Karpas-422 (cell line): ENCODE results near the gene PDAP1. TPM values are rescaled to one million over a fixed set of nuclear protein-coding genes. Genes with fewer than 3 reads are reported as not detected.
A peak's percentile ranks its signal among the peaks of the same experiment; 100 is the strongest.
"Not testable (repeated sequence)": the region's sequence is repeated elsewhere in the genome, so short reads cannot be mapped to it uniquely, and the experiment has no call there.

Source experiments
- DNase-seq: peaks from one replicate; pipeline ENCODE4 v3.0.0-alpha.2; 2015
- H2AFZ ChIP-seq: fragments of 200-600 bp; sonication (generic); 2 replicates; pipeline ENCODE4 v1.6.1; 2014; ENCODE audit warnings: antibody characterized with exemption, low read length, mixed read lengths
- H3K27ac ChIP-seq: fragments of 200-600 bp; sonication (generic); 2 replicates; pipeline ENCODE4 v1.5.1; 2014; ENCODE audit warnings: mild to moderate bottlenecking, low read length, moderate library complexity
- H3K27me3 ChIP-seq: fragments of 200-600 bp; sonication (generic); 2 replicates; pipeline ENCODE4 v1.6.1; 2014; ENCODE audit warnings: low read length, mixed read lengths
- H3K36me3 ChIP-seq: fragments of 200-600 bp; sonication (generic); 2 replicates; pipeline ENCODE4 v1.6.1; 2014; ENCODE audit warnings: low read length, mixed read lengths; ENCODE audit not compliant: insufficient read depth
- H3K4me1 ChIP-seq: fragments of 200-600 bp; sonication (generic); 2 replicates; pipeline ENCODE4 v1.6.1; 2014; ENCODE audit warnings: mild to moderate bottlenecking, low read length, mixed read lengths
- H3K4me2 ChIP-seq: fragments of 200-600 bp; sonication (generic); 2 replicates; pipeline ENCODE4 v1.6.1; 2014; ENCODE audit warnings: low read length, low read depth, mild to moderate bottlenecking; ENCODE audit not compliant: poor library complexity, severe bottlenecking
- H3K4me3 ChIP-seq: fragments of 200-600 bp; sonication (generic); 2 replicates; pipeline ENCODE4 v1.5.1; 2014; ENCODE audit warnings: mild to moderate bottlenecking, antibody characterized with exemption, low read length, mixed read lengths
- H3K79me2 ChIP-seq: fragments of 200-600 bp; sonication (generic); 2 replicates; pipeline ENCODE4 v1.6.1; 2014; ENCODE audit warnings: mild to moderate bottlenecking, low read length, mixed read lengths
- H3K9ac ChIP-seq: fragments of 200-600 bp; sonication (generic); 2 replicates; pipeline ENCODE4 v1.6.0; 2014; ENCODE audit warnings: low read length
- H3K9me2 ChIP-seq: fragments of 200-600 bp; sonication (generic), shearing (Covaris generic); replicated peaks from 2 replicates; pipeline ENCODE4 v1.6.0; 2014; ENCODE audit warnings: mild to moderate bottlenecking, low read length, moderate library complexity; ENCODE audit not compliant: insufficient read depth
- H3K9me3 ChIP-seq: fragments of 300-700, 200-600 bp; sonication (generic); 2 replicates; pipeline ENCODE4 v1.6.1; 2014; ENCODE audit warnings: low read length, mixed read lengths
- H4K20me1 ChIP-seq: fragments of 200-600 bp; sonication (generic); 2 replicates; pipeline ENCODE4 v1.6.1; 2014; ENCODE audit warnings: mild to moderate bottlenecking, antibody characterized with exemption, low read length, low read depth; ENCODE audit not compliant: insufficient read depth
- total RNA-seq: library from RNA; depleted of rRNA; stranded (reverse); fragments of >200 nt; shearing (Covaris generic); gene quantifications from 2 replicates; pipeline ENCODE4 v1.2.3, GENCODE V29; 2014; ENCODE audit warnings: low replicate concordance

PDAP1 gene
- total RNA-seq, 1 experiment from 2014 or later = 14.2 TPM

DNA sequence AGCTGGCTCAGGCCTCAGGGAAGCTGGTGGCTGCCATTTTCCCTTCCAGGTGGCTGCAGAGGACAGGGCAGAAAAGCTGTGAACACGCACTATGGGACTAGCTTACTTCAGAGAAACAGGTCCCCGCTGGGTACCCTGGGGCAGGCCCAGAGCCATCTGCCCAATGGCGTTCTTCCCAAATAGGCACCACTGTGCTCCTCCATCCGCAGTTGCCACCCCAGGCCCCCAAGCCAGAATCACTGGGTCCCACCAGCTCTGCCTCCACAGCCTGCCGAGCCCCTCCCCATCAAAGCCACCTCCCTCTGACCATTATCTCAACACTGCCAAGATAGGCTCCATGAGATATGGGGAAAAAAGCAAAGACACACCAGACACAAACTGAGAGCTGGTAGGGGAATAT, 11.8 kb upstream of the PDAP1 start:
- H3K4me3 ChIP-seq = no peak overlapping the region
- H3K4me1 ChIP-seq = no peaks in the 10 kb centered on the region
- peaks cover 30% of the 10 kb centered on the region; the same call in 1 of the 2 replicates for H3K36me3 ChIP-seq
- H3K9ac ChIP-seq = no peak overlapping the region
- H3K4me2 ChIP-seq = no peak overlapping the region
- H3K27me3 ChIP-seq = no peaks in the 10 kb centered on the region
- H2AFZ ChIP-seq = no peak overlapping the region
- DNase-seq = no peak
- peaks cover 4% of the 10 kb centered on the region; the same call in 1 of the 2 replicates for H3K79me2 ChIP-seq
- H3K9me3 ChIP-seq = no peaks in the 10 kb centered on the region
- no peaks in the 10 kb centered on the region for H4K20me1 ChIP-seq
- H3K9me2 ChIP-seq = no peaks in the 10 kb centered on the region
- H3K27ac ChIP-seq = no peak overlapping the region

DNA sequence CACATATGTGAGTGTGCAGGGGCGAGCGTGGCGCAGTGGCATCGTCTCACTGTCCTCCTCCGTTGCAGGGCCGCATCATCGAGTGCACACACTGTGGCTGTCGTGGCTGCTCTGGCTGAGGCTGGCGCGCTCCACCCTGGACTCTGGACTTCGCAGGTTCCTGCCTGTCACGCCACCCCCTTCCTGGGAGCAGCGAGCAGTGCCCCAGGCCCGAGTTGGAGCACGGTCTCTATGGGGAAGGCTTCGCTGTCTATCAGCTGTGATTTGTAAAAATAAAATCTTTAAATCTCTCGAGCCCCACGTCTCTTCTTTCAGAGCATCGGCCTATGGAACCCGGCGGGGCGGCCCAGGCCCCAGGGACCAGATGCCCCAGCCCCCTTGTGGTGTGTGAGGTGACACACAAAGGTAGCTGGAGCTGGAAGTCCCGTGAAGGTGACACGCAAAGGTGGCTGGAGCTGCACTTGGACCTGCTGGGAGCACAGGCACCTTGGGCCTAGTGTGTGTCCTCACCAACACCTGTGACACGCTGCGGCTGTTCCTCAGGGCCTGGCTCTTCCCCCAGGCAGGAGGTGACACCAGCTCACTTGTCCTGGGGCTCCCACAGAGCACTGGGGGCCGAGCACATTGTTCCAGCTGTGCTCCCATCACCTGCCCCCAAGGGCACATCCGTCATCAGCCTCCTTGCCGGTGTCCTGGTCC, 11.1 kb upstream of the PDAP1 start:
- Histone ChIP-seq H4K20me1 (no peaks in the 10 kb centered on the region), H3K79me2 (peaks cover 4% of the 10 kb centered on the region; the same call in 1 of the 2 replicates), H3K4me2 (no peak overlapping the region), H3K9me3 (no peaks in the 10 kb centered on the region), H3K9me2 (no peaks in the 10 kb centered on the region), H3K4me3 (no peak overlapping the region), H2AFZ (no peak overlapping the region), H3K36me3 (peaks cover 33% of the 10 kb centered on the region; the same call in 1 of the 2 replicates), H3K27me3 (no peaks in the 10 kb centered on the region), H3K9ac (no peak overlapping the region), H3K27ac (no peak overlapping the region), H3K4me1 (no peaks in the 10 kb centered on the region)
- DNase-seq = no peak

DNA sequence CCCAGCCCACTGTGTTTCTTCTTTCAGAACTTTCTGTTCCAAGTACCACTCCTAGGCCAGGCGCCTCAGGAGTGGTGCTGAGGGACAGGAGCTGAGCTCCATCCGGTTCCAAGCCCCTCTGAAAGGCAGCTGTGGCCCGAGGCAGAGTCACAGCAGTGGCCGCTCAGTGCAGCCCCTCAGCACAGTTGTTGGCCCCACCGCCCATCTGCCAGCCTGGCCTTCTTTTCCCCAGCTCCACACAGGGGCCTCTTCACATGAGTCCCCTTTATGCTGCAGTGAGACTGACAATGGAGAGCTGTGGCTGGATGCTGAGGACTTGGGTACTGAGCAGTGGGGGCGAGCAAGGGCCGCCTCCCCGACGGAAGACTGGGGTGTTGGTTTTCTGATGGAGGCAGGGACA, 9.9 kb upstream of the PDAP1 start:
- Histone ChIP-seq H3K9me2 (no peaks in the 10 kb centered on the region), H3K9me3 (no peaks in the 10 kb centered on the region), H3K27me3 (no peaks in the 10 kb centered on the region), H3K36me3 (peaks cover 31% of the 10 kb centered on the region; the same call in 1 of the 2 replicates), H3K4me3 (no peak overlapping the region), H3K79me2 (peaks cover 4% of the 10 kb centered on the region; the same call in 1 of the 2 replicates), H3K9ac (no peak overlapping the region), H4K20me1 (no peaks in the 10 kb centered on the region), H2AFZ (no peak overlapping the region), H3K27ac (no peak overlapping the region), H3K4me1 (no peaks in the 10 kb centered on the region), H3K4me2 (no peak overlapping the region)
- no peak for DNase-seq

DNA sequence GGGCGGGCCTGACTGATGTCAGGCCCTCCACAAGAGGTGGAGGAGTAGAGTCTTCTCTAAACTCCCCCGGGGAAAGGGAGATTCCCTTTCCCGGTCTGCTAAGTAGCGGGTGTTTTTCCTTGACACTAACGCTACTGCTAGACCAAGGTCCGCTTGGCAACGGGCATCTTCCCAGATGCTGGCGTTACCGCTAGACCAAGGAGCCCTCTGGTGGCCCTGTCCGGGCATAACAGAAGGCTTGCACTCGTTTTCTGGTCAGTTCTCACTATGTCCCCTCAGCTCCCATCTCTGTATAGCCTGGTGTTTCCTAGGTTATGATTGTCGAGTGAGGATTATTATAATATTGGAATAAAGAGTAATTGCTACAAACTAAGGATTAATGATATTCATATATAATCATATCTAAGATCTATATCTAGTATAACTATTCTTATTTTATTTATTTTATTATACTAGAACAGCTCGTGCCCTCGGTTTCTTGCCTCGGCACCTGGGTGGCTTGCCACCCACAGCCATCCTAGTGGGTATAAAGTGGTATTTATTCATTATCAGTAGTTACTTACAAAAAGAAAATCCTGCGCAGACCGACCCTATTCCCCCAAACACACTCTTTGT, 7.2 kb upstream of the PDAP1 start:
- not testable (repeated sequence) for H3K9me2 ChIP-seq, H3K27ac ChIP-seq, H3K4me2 ChIP-seq, H3K9ac ChIP-seq, H3K4me1 ChIP-seq, H3K79me2 ChIP-seq, H4K20me1 ChIP-seq, H3K4me3 ChIP-seq, H3K27me3 ChIP-seq, H2AFZ ChIP-seq, H3K9me3 ChIP-seq
- H3K36me3 ChIP-seq = peaks cover 38% of the 10 kb centered on the region
- DNase-seq = peak; percentile 71

DNA sequence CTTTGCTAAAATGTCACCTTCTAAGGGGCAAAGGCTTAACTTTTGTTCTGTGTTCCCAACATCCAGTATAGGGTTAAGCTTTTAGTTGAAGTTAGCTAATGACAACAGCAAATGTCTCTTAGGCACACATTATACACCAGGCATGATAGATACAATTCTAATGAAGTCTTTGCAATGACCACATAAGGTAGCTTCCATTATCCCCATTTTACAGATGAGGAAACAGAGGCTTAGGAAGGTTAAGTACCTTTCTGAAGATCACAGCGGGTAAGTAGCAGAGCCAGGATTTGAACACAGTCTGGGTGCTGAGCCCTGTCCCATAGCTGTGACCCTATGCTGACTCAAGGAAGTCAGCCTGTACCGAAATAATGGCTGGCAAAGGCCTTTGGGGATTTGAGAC, 2.2 kb upstream of the PDAP1 start:
- Histone ChIP-seq H4K20me1 (peaks cover 28% of the 10 kb centered on the region), H3K4me3 (peak overlapping the region; percentile 97), H3K79me2 (peaks cover 55% of the 10 kb centered on the region), H3K4me1 (peaks cover 28% of the 10 kb centered on the region), H3K9me3 (no peaks in the 10 kb centered on the region), H3K4me2 (peak overlapping the region; percentile 98), H3K9me2 (no peaks in the 10 kb centered on the region), H3K27ac (no peak overlapping the region), H3K27me3 (no peaks in the 10 kb centered on the region), H2AFZ (no peak overlapping the region), H3K9ac (peak overlapping the region; percentile 99), H3K36me3 (peaks cover 19% of the 10 kb centered on the region)
- DNase-seq = no peak

DNA sequence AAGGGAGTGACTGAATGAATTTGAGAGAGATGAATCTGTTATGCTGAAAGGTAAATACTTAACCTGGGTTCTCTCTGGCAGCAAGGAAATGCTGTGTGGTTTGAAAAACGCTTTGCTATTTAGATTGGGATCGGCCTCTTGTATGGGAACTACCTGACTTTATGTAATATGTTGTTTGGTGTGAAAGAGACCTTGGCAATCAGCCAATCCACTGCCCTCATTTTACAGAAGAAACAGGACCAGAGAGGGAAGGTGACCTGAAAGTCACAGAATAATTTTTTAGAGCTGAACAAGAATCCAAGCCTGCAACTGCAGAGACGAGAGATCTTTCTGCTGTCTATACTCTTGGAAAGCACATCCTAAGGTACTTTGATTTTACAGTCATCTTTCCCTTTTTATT, 1.4 kb upstream of the PDAP1 start:
- Histone ChIP-seq H3K79me2 (peaks cover 63% of the 10 kb centered on the region), H3K4me1 (peaks cover 30% of the 10 kb centered on the region), H3K9ac (peak overlapping the region; percentile 99), H2AFZ (no peak overlapping the region), H3K9me2 (no peaks in the 10 kb centered on the region), H3K9me3 (no peaks in the 10 kb centered on the region), H4K20me1 (peaks cover 30% of the 10 kb centered on the region), H3K36me3 (peaks cover 18% of the 10 kb centered on the region), H3K4me3 (peak overlapping the region; percentile 97), H3K27me3 (no peaks in the 10 kb centered on the region), H3K27ac (no peak overlapping the region; the same call in 1 of the 2 replicates), H3K4me2 (peak overlapping the region; percentile 98)
- no peak for DNase-seq

DNA sequence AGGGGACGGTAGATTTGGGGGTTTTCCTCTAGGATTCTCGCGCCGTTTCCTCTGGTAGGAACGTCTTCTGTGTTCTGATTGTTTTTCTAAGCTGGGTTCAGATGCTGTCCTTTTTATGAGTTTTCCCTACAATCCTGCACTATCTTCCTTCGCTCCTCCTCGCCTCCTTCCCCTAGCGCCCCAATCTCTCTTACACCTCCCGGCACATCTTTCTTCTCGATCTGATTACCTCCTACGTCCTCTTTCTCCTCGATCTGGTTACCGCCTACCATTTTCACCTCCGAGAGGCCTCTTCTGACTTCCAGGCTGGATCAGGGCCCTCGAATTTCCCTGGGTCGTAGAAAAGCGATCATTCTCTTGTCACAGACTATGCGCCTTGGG, 785 bp upstream of the PDAP1 start:
- DNase-seq = peak; percentile 66
- H3K36me3 ChIP-seq = peaks cover 17% of the 10 kb centered on the region
- peak overlapping the region; percentile 96; the same call in 1 of the 2 replicates for H2AFZ ChIP-seq
- peaks cover 30% of the 10 kb centered on the region for H4K20me1 ChIP-seq
- H3K4me2 ChIP-seq = peak overlapping the region; percentile 98
- peak overlapping the region; percentile 97 for H3K4me3 ChIP-seq
- no peaks in the 10 kb centered on the region for H3K9me3 ChIP-seq
- peaks cover 69% of the 10 kb centered on the region for H3K79me2 ChIP-seq
- peak overlapping the region; percentile 99 for H3K9ac ChIP-seq
- H3K9me2 ChIP-seq = no peaks in the 10 kb centered on the region
- H3K27ac ChIP-seq = peak overlapping the region; percentile 86
- H3K27me3 ChIP-seq = no peaks in the 10 kb centered on the region
- peaks cover 30% of the 10 kb centered on the region for H3K4me1 ChIP-seq

DNA sequence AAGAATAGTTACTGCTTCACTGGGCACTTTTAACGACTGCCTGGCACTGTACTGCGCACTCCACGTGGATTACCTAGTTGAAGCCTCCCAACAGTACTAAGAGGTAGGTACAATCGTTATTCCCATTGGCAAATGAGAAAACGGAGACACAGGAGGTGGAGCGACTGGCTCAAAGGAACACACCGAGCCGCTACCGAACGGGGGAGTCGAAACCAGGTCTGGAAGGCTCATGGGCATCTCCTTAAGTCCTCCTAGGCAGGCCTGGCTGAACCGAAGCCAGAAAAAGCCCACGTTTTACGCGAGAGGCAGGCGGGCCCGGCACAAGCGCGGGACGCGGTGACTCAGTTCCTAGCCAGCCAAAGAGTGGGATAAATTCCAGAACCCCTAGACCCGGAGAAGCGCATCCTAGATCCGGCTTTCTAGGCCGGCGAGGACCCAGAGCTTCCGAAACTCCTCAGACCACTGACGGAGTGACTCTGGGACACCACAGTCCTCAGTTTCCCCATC, 472 bp downstream of the PDAP1 start:
- H3K9ac ChIP-seq = peak overlapping the region; percentile 99
- no peaks in the 10 kb centered on the region for H3K9me3 ChIP-seq
- peak overlapping the region; percentile 96 for H2AFZ ChIP-seq
- peak overlapping the region; percentile 97 for H3K4me3 ChIP-seq
- peaks cover 30% of the 10 kb centered on the region for H4K20me1 ChIP-seq
- H3K4me2 ChIP-seq = peak overlapping the region; percentile 98
- peak overlapping the region; percentile 86 for H3K27ac ChIP-seq
- H3K36me3 ChIP-seq = peaks cover 17% of the 10 kb centered on the region
- peak; percentile 62 for DNase-seq
- H3K9me2 ChIP-seq = no peaks in the 10 kb centered on the region
- H3K79me2 ChIP-seq = peaks cover 78% of the 10 kb centered on the region
- H3K27me3 ChIP-seq = no peaks in the 10 kb centered on the region
- peaks cover 30% of the 10 kb centered on the region for H3K4me1 ChIP-seq
